GM19468 (cell line): Measurements from ENCODE around the gene SLC6A2.

Experiments
- ATAC-seq: cut with Tn5 transposase; IDR thresholded peaks from one replicate; pipeline ENCODE4 v1.9.1; 2021; ENCODE audit warnings: mild to moderate bottlenecking, moderate library complexity, moderate number of reproducible peaks; ENCODE audit not compliant: unreplicated experiment; ENCODE audit errors: extremely low read depth

The SLC6A2 gene

GRCh38 chr16:55645986-55646385 is 9.8 kb upstream of the SLC6A2 start:
- no peak for ATAC-seq

DNA sequence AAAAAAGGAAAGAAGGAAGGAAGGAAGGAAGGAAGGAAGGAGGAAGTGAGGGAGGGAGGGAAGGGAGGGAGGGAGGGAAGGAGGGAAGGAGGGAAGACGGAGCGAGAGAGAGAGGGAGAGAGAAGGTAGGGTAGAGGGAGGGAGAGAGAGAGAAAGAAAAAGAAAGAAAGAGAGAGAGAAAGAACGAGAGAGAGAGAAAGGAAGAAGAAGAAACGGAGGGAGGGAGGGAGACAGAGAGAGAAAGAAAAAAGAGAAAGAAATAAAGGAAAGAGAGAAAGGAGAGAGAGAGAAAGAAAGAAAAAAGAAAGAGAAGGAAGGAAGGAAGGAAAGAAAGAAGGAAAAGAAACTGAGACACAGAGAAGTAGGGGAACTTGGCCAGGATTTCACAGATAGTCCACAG is 8.4 kb upstream of the SLC6A2 start:
- ATAC-seq: no peak

DNA sequence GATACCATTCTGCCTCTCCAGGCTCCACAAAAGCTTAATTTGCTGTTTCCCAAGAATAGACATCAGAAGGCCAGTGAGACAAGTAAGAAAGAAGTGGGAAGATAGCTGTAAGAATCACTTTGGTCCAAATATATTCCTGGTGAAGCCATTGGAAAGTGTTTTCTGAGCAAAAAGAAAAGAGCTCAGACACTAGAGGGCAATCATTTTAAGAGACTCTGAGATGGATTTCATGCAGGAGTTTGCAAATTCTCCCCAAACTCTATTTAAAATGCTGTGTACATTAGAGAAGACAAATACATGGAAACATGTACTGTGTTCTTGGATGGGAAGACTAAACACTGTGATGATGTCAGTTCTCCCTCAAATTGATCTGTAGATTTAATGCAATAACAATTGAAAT is 8.0 kb upstream of the SLC6A2 start:
- no peak for ATAC-seq

DNA sequence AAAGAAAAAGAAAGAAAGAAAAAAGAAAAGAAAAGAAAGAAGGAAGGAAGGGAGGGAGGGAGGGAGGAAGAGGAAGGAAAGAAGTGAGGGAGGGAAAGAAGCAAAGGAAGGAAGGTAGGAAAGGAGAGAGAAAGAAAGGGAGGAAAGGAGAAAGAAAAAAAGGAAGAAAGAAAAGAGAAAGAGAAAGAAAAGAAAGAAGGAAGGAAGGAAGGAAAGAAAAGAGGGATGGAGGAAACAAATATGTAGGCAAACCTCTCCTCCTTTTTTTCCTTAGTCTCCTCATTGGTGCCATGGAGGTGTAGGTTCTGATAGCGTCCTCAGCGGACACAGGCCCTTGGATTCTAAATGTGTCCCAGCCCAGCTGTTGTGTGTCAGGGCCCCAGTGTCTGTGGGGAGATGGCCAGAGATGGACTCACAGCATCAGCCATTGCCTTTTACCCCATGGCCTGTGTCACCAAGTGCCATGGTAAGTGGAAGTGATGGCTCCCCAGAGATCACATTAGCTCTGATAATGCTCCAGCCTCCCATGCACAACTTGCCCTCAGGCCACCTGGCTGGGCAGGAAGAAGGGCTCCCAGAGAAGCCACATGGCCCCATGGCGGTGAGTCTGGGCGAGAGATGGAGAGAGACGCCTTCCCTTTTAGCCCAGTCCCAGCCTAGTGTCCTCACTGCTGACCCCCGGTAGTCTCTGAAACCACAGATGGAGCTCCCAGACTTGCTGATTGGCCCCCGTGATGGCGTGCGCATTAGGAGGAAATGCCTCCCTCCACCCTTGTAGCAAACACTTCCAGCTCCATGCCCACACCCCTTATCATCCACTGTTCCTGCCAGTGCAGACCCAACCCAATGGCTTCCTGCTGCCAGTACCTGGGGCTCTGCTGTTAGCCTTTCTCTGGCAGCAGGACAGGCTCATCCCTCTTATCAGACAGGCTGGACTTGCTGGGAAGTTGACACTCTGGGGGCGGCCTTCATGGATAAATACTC is 3.7 kb upstream of the SLC6A2 start:
- ATAC-seq: no peak

GRCh38 chr16:55653106-55653505 is 2.7 kb upstream of the SLC6A2 start:
- no peak for ATAC-seq

GRCh38 chr16:55655381-55655896 is 349 bp upstream of the SLC6A2 start:
- ATAC-seq: no peak

DNA sequence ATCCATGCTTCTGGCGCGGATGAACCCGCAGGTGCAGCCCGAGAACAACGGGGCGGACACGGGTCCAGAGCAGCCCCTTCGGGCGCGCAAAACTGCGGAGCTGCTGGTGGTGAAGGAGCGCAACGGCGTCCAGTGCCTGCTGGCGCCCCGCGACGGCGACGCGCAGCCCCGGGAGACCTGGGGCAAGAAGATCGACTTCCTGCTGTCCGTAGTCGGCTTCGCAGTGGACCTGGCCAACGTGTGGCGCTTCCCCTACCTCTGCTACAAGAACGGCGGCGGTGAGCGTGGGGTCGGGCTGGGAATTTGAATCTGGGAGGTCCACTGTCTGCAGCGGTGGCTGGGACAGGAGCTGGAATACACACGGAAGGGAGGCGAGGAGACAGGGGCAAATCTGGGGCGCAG is 904 bp downstream of the SLC6A2 start:
- ATAC-seq: no peak

DNA sequence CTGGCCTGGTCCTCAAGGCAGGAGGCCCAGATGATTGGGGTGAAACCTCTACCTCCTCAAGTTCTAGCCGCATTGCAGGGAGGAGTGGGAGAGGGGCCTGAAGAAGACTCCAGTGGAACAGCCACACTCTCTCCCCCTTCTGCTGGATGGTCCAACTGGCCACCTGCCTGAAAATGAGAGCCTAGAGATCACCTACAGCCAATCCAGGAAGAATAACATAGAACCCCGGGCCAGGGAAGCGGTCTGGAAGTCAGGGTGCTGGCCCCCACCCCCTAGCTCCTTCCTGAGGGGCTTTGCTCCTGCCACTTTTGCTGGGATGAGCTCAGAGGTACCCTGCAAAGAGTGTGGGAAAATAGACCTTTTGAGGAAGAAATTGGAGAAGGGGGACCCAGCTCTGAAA is 1.8 kb downstream of the SLC6A2 start:
- no peak for ATAC-seq

DNA sequence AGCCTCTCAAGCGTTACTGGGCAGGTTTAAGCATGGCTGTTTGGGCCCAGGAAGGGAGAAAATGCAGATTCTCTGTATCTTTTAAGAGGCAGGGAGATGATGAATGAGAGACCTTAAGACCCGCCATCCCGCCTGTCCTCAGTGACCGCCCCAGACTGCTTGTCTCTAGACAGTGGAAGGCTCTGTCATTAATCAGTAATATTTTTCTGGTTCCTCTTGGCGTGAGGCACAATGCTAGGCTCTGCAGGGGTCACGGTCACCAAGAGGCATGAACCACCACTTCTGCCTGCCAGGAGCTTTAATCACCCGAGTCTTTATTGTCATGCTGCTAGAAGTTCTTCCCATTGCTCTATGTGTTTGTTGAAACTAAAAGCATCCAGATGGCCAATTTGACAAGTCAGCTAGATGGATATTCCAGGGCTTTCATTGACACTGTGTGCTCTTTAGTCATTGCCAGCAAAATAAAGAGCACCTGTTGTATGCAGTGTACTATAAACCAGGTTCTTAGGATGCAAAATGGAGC is 3.2 kb downstream of the SLC6A2 start:
- ATAC-seq: no peak

GRCh38 chr16:55660026-55660425 is 4.2 kb downstream of the SLC6A2 start:
- no peak for ATAC-seq

DNA sequence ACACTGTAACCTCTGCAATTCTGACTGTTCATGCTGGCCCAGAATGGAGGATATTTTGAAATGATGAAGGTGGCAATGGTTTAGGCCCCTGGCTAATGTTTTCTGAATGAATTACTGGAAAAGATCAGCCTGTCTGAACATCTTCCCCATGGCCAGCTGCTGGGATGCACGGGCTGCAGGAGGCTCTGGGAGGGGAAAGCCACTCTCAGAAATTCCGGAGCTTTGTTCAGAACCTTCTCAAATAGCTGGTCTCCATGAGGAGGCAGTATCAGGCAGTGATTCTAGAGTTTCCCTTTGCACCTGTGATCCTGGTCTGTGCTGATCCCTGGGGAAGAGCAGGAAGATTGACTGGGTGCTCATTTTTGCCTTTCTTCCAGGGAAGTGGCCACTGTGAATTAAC is 5.0 kb downstream of the SLC6A2 start:
- no peak for ATAC-seq

- ATAC-seq: no peak
Measured at GRCh38 chr16:55661941-55662643, 6.3 kb downstream of the SLC6A2 start.

GRCh38 chr16:55662644-55663031 is 6.8 kb downstream of the SLC6A2 start:
- ATAC-seq: no peak

- no peak for ATAC-seq
Measured at GRCh38 chr16:55663225-55663624, 7.4 kb downstream of the SLC6A2 start.

DNA sequence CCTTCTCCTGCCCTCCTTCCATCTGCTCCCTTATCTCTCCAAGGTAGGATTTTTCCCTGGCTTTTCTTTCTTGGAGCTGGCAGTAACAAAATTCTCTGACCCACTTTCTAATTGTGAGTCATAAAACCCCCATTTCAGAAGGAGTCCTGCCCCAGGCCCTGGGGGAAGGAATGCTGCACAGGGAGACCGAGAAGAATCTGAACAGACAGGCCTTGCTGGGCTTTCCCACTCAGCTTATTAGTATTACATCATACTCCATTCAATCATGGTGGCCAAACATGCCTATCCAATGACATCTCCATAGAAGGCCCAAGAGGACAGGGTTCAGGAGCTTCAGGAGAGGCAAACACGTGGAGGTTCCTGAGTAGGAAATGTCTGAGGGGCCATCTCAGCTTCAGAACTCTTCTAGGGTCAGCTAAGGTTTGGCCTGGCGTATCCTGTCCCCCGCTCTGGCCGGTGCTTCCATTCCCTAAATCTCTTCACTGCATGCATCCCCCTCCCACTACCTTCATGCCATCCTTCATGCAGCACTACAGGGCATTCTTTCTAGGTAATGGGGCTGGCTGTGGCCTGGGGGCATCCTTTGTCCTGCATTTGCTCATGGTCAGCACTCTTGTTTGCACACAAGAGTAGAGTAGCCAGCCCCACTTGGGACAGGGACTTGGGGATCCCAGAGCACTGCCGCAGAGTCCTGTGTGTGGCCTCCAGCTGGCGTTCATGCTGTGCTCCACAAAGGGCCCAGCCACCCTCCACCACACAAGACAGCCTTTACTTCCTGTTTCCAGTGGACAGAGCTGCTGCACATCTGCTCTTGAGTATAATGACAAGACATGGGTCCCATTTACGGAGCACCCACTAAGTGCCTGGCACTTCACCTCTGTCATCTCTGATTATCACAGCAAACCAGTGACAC is 8.2 kb downstream of the SLC6A2 start:
- ATAC-seq: no peak

DNA sequence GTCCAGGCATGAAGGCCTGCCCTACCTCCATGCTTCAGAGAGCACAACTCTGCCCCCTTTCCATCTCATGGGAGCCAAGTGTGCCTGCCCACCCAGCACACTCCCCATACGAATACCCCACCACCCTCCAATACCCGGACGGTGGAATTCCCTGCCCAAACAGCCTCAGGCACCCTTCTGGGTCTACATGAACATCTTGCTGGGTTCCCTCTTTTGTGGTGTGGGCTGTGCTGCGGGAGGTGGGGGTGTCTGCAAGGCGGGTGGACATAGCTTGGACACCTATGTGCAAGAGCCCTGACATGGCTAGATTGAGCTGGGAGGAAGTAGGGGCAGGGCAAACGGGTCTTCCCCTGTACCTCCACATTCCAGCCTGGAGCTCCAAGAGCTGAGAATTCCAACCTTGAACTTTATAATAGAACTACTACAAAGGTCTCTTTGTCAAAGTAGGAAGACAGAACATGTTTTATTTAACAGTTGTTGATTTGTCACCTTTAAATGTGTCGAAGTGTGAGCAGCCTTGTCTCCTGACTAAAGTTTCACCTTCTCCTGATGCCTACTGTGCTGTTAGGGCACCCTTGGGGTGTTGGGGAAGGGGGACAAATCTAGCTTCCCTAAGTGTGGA is 9.1 kb downstream of the SLC6A2 start:
- ATAC-seq: no peak

DNA sequence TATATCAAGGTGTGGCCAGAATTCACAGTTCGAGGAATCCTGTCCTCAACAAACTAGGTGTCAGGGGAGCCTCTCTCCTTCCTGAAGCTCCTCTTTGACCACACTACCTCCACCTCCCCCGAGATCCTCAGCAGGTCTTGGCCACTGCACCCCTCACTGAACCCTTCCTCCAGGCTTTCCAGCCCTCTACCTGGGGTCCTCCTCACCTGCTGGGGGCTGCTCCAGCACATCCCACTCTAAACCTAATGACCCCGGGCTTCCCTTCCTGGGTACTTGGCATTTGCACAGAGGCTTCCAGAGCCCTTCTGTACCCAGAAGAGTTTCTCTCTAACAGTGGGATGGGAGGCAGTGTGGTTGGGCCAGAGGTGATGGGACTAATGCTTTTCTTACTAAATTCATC is 9.7 kb downstream of the SLC6A2 start:
- ATAC-seq: no peak

DNA sequence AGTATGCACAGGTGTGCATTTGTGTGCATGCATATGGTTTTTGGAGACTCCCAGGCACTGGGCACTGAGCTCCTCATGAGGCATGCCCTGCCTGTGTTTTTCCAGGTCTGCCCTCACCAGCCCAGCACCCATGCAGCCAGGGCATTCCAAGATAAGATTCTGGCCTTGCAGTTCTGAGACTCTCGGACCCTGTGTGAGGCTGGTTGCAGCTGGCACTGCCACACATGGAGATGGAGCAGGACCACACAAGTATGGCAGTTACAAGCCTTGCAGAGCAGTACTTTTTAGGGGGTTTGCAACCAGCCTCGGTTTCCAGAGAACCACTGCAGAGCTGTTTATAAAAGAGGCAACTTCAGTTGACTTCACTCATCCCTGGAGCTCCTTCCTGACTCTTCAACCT is 10.2 kb downstream of the SLC6A2 start:
- no peak for ATAC-seq

DNA sequence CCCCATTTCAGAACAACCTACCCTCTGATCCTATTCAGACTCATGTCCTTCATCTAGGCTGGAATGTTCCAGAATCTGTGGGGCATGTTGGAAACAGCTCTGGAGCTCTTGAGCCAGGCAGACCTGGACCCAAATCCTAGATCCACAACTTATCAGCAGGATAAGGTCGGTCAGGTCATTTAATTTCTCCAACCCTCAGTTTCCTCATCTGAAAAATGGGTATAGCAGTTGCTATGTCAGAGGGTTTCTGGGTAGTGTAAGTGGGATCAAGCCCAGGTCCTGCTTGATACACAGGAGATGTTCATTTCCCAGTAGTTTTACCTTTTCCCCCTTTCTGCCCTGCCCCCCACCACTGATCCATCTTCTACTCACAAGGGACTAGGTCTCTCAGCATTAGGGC is 12.0 kb downstream of the SLC6A2 start:
- no peak for ATAC-seq
